T follicular helper cell (primary cell): Measurements from ENCODE around the gene EHMT1.
"Not testable (repeated sequence)": the region's sequence is repeated elsewhere in the genome, so short reads cannot be mapped to it uniquely, and the experiment has no call there.

ENCODE experiments used
- DNase-seq: peaks from one replicate; pipeline ENCODE4 v3.0.0-alpha.2; 2020; ENCODE audit warnings: low read depth

Gene EHMT1

DNA sequence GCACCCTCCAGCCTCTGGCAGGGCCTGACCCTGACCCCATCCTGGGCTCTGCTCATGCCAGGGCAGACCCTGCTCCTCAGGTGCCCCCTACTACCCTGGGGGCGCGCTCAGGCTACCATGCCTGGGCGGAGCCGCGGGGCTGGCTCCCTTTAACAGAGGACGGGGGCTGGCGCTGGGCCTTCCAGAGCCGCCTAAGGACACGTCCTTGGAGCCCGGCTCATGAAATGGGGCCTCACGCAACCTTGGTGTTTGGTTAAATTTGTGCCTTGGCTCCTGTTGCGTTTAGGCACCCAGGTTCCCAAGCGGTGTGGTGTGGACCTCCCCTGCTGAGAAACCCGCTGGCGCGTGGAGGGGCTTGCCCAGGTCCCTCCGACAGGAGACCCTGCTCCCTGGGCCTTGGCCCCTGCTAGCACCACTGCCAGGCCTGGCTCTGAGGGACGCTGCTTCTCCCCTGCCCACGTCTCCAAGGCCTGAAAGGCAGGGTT is 3.4 kb upstream of the EHMT1 start:
- no peak for DNase-seq

DNA sequence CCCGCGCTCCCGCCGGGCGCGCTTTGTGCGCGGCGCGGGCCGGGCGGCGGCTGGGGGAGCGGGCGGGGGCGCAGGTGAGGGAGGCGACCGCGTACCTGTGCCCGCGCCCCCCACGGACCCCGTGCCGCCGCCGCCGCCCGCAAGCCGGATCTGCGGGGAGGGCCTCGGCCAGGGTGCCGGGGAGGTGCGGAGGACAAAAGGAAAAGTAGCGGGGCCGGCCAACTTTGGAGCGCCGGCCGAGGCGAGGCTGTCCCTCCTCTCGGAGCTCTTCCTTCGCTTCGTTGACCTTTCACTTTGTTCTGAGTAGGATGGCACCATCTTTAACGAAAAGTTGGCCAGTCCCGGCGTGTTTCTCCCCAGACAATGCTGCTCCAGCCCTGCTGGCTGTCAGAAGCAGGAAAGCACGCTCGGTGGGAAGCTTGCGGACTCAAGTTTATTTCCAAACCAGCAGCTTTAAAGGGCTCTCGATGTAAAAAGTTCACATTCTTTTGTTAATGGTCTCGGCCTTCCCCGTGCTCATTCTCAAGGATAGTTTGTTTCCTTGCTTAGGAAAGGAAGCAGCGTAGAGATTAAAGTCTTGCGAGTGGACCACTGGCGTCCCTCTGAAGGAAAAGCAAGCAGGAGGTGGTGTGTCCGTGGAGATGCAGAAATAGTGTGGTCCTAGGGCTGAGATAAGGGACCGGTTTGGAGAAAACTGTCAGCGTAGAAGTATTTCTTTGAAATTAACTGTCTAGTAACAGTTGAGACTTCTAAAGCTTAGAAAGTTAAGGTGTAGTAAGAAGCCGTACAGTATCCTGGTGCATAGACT is 639 bp downstream of the EHMT1 start:
- DNase-seq = no peak

DNA sequence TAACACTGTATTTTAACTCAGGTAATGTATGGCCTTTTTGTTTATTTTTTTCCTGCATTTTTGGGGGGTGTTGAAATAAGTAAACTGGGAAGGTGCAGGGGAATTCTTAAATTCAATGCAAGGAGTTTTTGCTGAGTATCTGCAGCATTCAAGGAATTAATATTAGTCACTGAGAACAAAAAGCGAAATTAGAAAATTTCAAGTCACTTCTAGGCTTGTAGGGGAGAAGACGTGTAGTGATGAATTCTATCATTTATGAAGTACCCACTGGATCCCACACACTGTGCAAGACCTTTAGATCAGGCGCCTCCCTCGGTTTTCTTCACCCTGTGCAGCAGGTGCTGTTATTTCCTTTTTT is 1.2 kb downstream of the EHMT1 start:
- DNase-seq = no peak

DNA sequence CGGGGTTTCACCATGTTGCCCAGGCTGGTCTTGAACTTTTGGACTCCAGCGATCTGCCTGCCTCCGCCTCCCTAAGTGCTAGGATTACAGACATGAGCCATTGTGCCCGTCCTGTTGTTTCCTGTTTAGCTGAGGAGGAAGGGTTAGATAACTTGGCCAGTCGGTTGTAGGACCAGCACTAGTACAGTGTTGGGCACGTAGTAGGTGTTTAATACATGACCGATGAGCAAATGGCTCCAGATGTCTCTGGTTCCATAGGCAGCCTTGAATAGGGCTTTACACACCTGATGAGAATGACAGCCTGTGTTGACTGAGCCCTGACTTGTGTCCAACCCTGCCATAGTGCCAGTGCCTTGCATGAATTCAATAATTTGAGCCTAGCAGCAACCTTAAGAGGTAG is 1.8 kb downstream of the EHMT1 start:
- DNase-seq = no peak

DNA sequence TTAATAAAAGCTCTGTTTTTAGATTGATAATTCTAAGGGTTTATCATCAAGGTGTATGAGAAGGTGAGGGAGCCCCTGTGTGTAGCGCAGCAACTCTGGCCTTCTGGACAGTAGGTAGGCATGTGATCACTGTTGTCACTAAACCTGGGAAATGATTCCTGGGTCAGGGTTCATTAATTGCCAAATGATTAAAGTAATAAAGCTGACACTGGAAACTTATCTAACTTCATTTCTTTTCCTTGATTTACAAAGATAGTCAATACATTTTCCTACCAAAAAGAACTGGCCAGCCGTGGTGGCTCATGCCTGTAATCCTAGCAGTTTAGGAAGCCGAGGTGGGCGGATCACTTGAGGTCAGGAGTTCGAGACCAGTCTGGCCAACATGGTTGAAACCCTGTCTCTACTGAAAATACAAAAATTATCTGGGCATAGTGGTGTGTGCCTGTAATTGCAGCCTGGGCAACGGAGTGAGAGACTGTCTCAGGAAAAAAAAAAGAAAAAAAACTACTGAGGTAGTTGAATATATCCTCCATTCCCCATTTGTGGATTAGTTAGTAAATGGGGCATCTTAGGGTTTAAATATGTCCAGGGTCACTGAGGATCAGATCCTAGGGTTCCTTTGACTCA is 2.4 kb downstream of the EHMT1 start:
- no peak for DNase-seq

DNA sequence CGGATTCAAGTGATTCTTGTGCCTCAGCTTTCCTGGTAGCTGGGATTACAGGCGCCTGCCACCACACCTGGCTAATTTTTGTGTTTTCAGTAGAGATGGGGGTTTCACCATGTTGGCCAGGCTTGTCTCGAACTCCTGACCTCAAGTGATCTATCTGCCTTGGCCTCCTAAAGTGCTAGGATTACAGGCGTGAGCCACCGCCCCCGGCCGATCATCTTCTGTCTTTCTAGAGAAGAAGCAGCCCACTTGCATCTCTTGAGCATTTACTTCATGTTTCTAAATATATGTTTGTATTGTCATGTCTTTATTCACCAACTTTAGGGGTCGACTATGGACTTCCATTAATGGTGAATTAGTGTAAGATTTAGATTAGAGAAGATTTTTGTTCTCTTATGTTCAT is 3.4 kb downstream of the EHMT1 start:
- not testable (repeated sequence) for DNase-seq

DNA sequence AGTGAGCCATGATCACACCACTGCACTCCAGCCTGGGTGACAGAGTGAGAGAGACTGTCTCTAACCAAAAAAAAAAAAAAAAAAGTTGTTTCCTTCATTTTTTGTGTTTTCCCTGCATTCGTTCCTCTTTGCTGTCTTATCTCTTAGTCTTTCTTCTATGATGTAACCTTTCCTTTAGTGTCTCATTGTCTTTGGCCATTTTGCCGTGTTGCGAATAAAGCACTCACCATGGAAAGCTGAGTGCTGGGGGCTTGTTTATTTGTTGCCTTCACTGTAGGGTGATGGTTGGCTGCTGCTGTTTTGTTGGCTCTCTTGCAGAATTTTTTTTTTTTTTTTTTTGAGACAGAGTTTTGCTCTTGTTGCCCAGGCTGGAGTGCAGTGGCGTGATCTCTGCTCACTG is 7.7 kb downstream of the EHMT1 start:
- no peak for DNase-seq

DNA sequence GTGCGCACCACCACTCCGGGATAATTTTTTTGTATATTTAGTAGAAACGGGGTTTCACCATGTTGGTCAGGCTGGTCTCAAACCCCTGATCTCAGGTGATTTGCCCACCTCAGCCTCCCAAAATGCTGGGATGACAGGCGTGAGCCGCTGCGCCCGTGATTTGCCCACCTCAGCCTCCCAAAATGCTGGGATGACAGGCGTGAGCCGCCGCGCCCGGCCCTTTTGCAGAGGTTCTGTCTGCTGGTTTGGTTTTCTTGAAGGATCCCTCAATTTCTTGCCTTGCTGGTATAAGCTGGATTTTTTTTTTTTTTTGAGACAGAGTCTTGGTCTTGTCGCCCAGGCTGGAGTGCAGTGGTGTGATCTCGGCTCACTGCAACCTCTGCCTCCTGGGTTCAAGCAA is 8.6 kb downstream of the EHMT1 start:
- DNase-seq = not testable (repeated sequence)

DNA sequence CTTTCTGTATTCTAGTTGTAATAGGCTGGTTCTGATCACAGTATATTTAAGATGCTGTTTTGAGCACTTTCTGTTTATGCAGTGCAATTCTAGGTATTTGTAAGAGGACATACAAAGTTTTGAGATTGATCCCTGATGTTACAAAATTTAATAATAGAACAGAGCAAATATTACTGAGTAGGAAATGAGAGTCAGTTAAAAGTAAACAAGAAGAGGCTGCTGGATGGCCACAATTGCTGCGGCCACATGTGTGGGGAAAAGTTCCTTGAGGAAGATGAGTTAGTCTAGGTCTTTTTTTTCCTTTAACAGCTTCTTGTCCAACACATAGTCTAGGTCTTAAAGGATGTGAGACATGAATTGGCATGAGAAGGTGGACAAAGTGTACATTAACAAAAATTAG is 11.3 kb downstream of the EHMT1 start:
- DNase-seq = no peak

DNA sequence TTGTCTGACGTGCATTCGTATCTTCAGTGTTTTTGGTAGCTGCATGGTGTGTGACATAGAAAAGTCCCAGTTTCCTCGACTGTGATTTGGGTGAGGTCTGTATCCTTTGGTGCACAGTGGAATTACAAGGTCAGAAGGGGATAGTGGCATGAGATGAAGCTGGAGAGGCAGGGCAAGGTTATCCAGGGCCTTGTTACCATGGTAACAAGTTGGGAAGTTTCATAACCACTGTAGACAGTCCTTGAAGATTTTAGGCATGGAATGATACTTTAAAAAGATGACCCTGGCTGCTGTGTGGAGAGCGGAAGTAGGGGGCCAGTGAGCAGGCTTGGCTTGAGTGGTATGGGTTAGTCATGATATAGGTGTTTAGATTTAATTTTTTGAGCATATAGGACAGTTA is 11.9 kb downstream of the EHMT1 start:
- DNase-seq = no peak

DNA sequence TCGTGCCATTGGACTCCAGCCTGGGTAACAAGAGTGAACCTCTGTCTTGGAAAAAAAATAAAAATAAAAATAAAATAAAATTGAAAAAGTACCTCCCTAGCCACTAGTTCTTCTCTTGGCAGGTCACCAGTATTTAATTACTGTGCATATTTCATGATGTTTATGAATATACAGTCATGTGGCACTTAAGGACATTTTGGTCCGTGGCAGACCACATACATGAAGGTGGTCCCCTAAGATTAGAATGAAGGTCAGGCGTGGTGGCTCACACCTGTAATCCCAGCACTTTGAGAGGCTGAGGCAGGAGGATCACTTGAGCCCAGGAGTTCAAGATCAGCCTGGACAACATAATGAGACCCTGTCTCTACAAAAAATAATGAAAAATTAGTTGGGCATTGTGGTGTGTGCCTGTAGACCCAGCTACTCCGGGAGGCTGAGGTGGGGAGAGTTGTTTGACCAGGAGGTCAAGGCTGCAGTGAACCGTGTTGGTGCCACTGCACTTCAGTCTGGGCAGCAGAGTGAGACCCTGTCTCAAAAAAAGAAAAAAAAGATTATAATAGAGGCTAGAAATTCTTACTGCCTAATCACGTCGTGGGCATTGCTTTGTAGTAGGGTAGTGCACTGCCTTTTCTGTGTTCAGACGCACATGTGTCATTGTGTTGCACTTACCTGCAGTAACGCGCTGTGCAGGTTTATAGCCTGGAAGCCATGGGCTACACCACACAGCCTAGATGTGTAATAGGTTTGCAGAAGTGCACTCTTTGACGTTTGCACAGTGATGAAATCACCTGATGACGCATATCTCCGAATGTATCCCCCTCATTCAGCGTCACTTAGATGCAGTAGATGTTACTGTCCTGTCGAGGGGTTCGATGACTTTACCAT is 12.8 kb downstream of the EHMT1 start:
- DNase-seq = no peak

DNA sequence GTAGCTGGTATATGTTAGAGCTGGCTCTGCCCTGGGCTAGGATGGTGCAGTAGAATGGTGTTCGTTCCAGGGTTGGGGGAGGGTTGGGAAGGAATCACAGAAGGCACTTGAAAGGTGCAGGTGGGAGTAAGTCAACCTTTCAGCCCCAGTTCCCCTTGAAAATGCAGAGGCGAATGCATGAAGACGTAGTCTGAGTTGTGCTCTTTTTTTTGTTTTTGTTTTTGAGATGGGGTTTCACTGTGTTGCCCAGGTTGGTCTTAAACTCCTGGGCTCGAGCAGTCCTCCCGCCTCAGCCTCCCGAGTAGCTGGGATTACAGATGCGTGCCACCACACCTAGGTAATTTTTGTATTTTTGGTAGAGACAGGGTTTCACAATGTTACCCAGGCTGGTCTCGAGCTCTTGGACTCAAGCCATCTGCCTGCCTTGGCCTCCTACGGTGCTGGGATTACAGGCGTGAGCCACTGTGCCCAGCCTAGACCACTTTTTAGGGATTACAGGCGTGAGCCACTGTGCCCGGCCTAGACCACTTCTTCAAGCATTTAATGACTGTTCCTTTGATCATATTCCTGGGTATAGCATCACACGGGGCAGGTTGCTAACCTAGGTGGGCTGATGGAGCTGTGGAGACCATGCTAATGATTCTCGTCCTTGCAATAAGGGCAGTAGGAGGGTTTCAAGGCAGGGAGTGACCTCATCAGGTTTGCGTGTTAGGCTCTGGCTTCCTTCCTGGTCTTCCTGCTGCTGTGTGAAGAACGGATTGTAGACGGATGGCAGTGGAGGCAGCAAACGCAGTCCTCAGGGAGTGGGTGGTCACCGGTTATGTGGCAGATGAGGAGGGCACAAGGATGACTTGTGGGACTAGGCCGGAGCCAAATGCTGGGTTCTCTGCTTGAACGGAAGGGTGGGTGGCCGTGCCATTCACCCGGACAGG is 13.7 kb downstream of the EHMT1 start:
- no peak for DNase-seq

DNA sequence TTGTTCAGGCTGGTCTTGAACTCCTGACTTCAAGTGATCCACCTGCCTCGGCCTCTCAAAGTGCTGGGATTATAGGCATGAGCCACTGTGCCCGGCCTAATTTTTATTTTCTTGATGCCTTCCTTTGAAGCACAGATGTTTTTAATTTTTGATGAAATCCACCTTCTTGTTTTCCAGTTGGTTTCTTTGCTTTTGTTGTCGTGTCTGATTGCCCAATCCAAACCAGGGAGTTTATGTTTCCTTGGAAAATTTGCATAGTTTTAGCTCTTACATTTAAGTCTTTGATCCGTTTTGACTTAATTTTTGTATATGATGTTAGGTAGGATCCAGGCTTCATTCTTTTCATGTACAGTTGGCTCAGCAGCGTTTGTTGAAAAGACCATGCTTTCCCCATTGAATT is 15.2 kb downstream of the EHMT1 start:
- no peak for DNase-seq

DNA sequence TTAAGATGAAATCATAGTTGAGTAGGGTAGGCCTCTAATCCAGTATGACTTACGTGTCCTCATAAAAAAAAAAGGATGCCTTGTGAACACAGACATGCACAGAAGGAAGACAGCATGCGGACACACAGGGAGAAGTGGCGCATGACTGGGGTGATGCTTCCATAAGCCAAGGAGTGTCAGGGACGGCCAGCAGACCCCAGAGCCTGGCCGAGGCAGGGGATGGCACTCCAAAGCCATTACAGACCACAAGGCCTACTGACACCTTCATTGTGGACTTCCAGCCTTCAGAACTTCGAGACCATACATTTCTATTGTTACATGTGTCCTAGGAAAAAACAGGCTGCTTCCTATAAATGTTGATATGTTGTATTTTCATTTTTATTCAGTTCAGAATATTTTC is 19.9 kb downstream of the EHMT1 start:
- no peak for DNase-seq

DNA sequence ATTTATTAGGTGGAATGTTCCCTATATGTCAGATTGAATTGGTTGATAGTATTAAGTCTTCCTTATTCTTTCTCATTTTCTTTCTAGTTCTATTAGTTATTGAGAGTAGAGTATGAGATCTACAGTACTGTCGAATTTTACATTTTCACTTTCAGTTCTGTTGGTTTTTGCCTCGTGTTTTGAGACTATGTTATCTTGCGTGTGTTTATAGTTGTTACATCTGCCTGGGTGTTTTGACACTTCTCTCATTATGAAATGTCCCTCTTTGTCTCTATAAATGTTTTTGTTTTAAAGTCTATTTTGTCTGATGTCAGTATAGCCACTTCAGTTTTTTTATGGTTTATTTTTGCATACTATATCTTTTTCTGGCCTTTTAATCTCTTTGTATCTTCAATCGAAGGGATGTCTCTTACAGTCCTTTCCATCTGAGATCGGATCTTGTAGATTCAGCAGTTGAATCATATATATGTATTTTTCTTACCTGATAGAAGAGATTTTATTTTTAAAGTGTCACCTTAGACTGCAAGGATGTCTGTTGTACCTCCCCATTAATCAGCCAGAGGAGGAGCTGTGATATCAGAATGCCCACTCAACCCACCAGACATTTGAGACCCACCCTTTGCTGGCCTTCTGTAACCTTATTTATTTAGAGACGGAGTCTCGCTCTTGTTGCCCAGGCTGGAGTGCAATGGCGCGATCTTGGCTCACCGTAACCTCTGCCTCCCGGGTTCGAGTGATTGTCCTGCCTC is 20.7 kb downstream of the EHMT1 start:
- DNase-seq = no peak

DNA sequence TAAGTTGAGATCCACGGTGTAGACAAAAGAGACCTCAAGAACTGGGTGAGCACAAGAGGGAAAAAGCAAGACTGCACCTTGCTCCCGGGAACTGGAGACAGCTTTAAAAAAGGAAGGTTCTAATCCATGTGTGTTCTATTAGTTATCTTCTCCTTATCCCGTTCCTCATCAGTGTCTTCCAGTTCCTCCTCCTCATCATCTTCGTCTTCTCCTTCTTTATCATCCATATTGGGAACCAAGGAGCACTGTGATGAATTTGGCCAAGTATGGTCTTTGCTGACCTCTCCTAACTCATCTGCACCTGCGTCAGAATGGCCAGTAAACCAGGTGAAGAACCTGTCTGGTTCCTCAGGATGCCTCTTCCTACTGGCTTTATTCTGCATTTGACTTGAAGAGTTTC is 22.1 kb downstream of the EHMT1 start:
- no peak for DNase-seq

DNA sequence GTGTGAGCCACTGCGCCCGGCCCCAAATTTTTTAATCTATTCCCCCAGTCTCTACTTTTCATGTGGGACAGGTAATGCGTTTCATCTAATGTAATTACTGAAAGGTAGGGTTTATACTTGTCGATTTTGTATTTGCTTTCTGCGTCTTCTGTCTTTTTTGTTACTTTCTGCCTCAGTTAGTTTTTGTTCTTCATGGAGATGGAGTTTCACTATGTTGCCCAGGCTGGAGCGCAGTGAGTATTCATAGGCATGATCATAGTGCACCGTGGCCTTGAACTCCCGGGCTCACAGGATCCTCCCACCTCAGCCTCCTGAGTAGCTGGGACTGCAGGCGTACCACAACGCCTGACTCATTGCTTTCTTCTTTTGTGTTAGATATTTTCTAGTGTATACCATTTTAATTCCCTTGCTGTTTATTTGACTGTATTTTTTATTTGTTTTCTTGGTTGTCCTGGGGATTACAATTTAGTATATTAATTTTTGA is 23.4 kb downstream of the EHMT1 start:
- no peak for DNase-seq

DNA sequence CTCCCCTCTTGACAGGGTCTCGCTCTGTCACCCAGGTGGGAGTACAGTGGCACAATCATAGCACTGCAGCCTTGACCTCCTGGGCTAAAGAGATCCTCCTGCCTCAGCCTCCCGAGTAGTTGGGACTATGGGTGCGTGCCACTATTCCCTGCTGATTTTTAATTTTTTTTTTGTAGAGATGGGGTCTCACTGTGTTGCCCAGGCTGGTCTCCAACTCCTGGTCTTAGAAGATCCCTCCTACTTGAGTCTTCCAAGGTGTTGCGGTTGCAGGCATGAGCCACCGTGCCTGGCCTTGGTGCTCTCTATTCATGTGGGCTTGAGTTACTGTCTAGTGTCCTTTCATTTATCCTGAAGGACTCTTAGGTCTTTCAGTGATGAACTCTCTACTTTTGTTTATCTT is 24.1 kb downstream of the EHMT1 start:
- no peak for DNase-seq

DNA sequence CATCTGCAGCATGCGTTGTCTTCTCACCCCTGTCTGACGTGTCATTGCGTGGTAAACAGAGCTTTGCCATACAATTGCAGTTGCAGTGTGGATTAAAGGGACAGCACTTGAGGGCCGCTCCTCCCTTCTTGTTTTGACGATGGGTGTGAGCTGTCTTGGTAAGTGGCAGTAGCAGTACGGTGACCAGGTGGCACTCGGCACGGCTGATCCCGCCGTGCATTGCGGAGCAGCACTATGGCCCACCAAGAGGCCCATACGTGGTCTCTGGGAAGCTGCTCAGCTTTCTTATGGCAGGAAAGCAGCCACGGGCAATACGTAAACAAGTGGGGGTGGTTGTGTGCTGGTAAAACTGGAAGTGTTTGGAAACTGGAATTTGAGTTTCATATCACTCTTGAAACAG is 25.1 kb downstream of the EHMT1 start:
- no peak for DNase-seq

DNA sequence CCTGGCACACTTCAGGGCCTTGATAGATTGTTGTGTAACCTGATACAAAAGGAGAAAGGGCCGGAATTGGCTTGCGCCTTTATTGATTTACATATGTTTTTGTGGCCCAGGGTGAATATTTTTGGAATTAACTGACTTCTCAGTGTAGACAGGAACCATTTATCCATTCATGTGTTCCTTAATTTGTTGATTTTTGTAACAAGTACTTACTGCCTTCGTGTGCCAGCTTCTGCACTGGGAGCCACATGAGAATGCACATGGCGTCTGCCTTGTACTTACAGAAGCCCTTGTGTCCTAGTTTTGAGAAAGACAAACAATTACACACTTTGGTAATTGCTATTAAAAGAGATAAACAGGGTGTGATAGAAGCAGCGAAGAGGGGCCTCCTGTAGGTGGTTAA is 26.4 kb downstream of the EHMT1 start:
- no peak for DNase-seq

DNA sequence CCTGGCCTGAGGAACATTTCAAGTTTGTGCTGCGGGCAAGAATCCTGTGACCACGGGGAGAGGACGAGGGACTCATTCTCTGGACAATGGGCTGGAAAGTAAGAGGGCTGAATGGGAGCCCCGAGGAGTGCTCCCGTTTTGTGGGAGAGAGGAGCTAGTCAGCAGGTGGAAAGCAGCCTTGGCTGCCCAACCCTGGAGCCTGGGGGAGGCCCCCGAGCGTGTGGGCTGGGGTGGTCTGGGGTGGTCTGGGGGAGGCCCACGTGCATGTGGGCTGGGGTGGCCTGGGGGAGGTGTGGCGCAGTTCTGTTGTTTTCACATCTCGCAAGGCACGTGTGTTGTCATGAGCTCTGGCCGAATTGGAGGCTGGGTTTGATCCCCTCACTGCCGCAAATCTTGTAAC is 27.5 kb downstream of the EHMT1 start:
- DNase-seq = no peak
